ENCODE measurements around the gene PHKA2. TPM values are rescaled to one million over a fixed set of nuclear protein-coding genes. Genes with fewer than 3 reads are reported as not detected.

PHKA2 gene
- total RNA-seq, 1 experiment from 2014 or later: 5.9 TPM

GRCh38 chrX:18973527-18974192 lies 10.3 kb downstream of the PHKA2 start:
- DNase-seq (ENCODE audit: low read depth): no peak

- DNase-seq (ENCODE audit: low read depth): no peak
Observed at GRCh38 chrX:18971506-18971905, 12.4 kb downstream of the PHKA2 start.

- DNase-seq (ENCODE audit: low read depth): no peak
Observed at GRCh38 chrX:18970465-18970864, 13.4 kb downstream of the PHKA2 start.

- no peak for DNase-seq (ENCODE audit: low read depth)
Observed at GRCh38 chrX:18966624-18967023, 17.3 kb downstream of the PHKA2 start.

GRCh38 chrX:18964901-18965300 lies 19.0 kb downstream of the PHKA2 start:
- no peak for DNase-seq (ENCODE audit: low read depth)

GRCh38 chrX:18964026-18964425 lies 19.9 kb downstream of the PHKA2 start:
- no peak for DNase-seq (ENCODE audit: low read depth)

GRCh38 chrX:18962329-18962728 lies 21.6 kb downstream of the PHKA2 start:
- no peak for DNase-seq (ENCODE audit: low read depth)

- DNase-seq (ENCODE audit: low read depth): peak; percentile 11
Observed at GRCh38 chrX:18961686-18962085, 22.2 kb downstream of the PHKA2 start.

- DNase-seq (ENCODE audit: low read depth): no peak
Observed at GRCh38 chrX:18956303-18957032, 27.4 kb downstream of the PHKA2 start.

- DNase-seq (ENCODE audit: low read depth): no peak
Observed at GRCh38 chrX:18955676-18956075, 28.2 kb downstream of the PHKA2 start.

GRCh38 chrX:18951032-18951431 lies 32.9 kb downstream of the PHKA2 start:
- DNase-seq (ENCODE audit: low read depth): no peak

GRCh38 chrX:18949944-18950301 lies 34.0 kb downstream of the PHKA2 start:
- no peak for DNase-seq (ENCODE audit: low read depth)

GRCh38 chrX:18949291-18949943 lies 34.5 kb downstream of the PHKA2 start:
- no peak for DNase-seq (ENCODE audit: low read depth)

GRCh38 chrX:18946611-18947010 lies 37.3 kb downstream of the PHKA2 start:
- DNase-seq (ENCODE audit: low read depth): no peak

GRCh38 chrX:18946157-18946556 lies 37.8 kb downstream of the PHKA2 start:
- no peak for DNase-seq (ENCODE audit: low read depth)

- DNase-seq (ENCODE audit: low read depth): no peak
Observed at GRCh38 chrX:18945483-18945882, 38.4 kb downstream of the PHKA2 start.

- DNase-seq (ENCODE audit: low read depth): no peak
Observed at GRCh38 chrX:18944482-18944881, 39.4 kb downstream of the PHKA2 start.

- DNase-seq (ENCODE audit: low read depth): no peak
Observed at GRCh38 chrX:18941896-18942295, 42.0 kb downstream of the PHKA2 start.

- no peak for DNase-seq (ENCODE audit: low read depth)
Observed at GRCh38 chrX:18938710-18939109, 45.2 kb downstream of the PHKA2 start.

- no peak for DNase-seq (ENCODE audit: low read depth)
Observed at GRCh38 chrX:18937173-18937572, 46.7 kb downstream of the PHKA2 start.

- DNase-seq (ENCODE audit: low read depth): no peak
Observed at GRCh38 chrX:18935893-18936292, 48.0 kb downstream of the PHKA2 start.

GRCh38 chrX:18934708-18935107 lies 49.2 kb downstream of the PHKA2 start:
- DNase-seq (ENCODE audit: low read depth): no peak

- DNase-seq (ENCODE audit: low read depth): no peak
Observed at GRCh38 chrX:18933617-18934016, 50.3 kb downstream of the PHKA2 start.

All from LHCN-M2 (cell line).